HG03442 (cell line): ENCODE data around the gene DBNL.

Source experiments
- ATAC-seq: cut with Tn5 transposase; IDR thresholded peaks from one replicate; pipeline ENCODE4 v1.9.1; 2021; ENCODE audit warnings: mild to moderate bottlenecking, moderate library complexity; ENCODE audit not compliant: unreplicated experiment

Gene DBNL

GRCh38 chr7:44076101-44076895, 31.8 kb downstream of the DBNL start:
- no peak for ATAC-seq

GRCh38 chr7:44077061-44077460, 32.6 kb downstream of the DBNL start:
- ATAC-seq: no peak

- no peak for ATAC-seq
These were observed 33.2 kb downstream of the DBNL start for GRCh38 chr7:44077681-44078091.

GRCh38 chr7:44078521-44078920, 34.0 kb downstream of the DBNL start:
- no peak for ATAC-seq

- no peak for ATAC-seq
These were observed 35.0 kb downstream of the DBNL start for GRCh38 chr7:44079331-44080021.

GRCh38 chr7:44080118-44080517, 35.6 kb downstream of the DBNL start:
- no peak for ATAC-seq

GRCh38 chr7:44080686-44081265, 36.3 kb downstream of the DBNL start:
- no peak for ATAC-seq

GRCh38 chr7:44081266-44081748, 36.8 kb downstream of the DBNL start:
- ATAC-seq: no peak

- peak; percentile 91 for ATAC-seq
These were observed 38.2 kb downstream of the DBNL start for GRCh38 chr7:44082541-44083207.

GRCh38 chr7:44083796-44084195, 39.3 kb downstream of the DBNL start:
- ATAC-seq: no peak

- no peak for ATAC-seq
These were observed 40.2 kb downstream of the DBNL start for GRCh38 chr7:44084701-44085100.

- ATAC-seq: no peak
These were observed 41.0 kb downstream of the DBNL start for GRCh38 chr7:44085546-44085945.

- no peak for ATAC-seq
These were observed 42.1 kb downstream of the DBNL start for GRCh38 chr7:44086627-44087026.

- ATAC-seq: no peak
These were observed 43.7 kb downstream of the DBNL start for GRCh38 chr7:44087911-44088838.

- ATAC-seq: no peak
These were observed 48.7 kb downstream of the DBNL start for GRCh38 chr7:44093102-44093641.

GRCh38 chr7:44094365-44094764, 49.9 kb downstream of the DBNL start:
- no peak for ATAC-seq

GRCh38 chr7:44094883-44095592, 50.5 kb downstream of the DBNL start:
- ATAC-seq: no peak

- ATAC-seq: no peak
These were observed 51.3 kb downstream of the DBNL start for GRCh38 chr7:44095781-44096180.

GRCh38 chr7:44096326-44096881, 51.9 kb downstream of the DBNL start:
- ATAC-seq: no peak
